ENCODE measurements around the gene UBXN11.

UBXN11 gene

GRCh38 chr1:26289158-26290059, 17.0 kb downstream of the UBXN11 start:
- Histone ChIP-seq H2AFZ (ENCODE audit: low read depth) (no peak overlapping the region), H3K4me3 (IDR thresholded peaks at IDR 0.05; ENCODE audit: insufficient read depth, low read depth, low read length) (no peak overlapping the region), H3K27me3 (ENCODE audit: insufficient read depth, low read depth) (no peaks in the 10 kb centered on the region), H3K4me1 (ENCODE audit: low read depth, poor library complexity, severe bottlenecking) (no peaks in the 10 kb centered on the region), H3K9ac (no peak overlapping the region), H3K27ac (no peak overlapping the region), H3K79me2 (ENCODE audit: insufficient read depth, low read depth) (no peaks in the 10 kb centered on the region), H3K4me2 (no peak overlapping the region), H3K36me3 (ENCODE audit: insufficient read depth) (no peaks in the 10 kb centered on the region), H4K20me1 (ENCODE audit: insufficient read depth) (no peaks in the 10 kb centered on the region)
- no peak for TF ChIP-seq CTCF (conservative IDR thresholded peaks at IDR 0.05; ENCODE audit: low read depth, low read length)

- no peak overlapping the region for H3K9ac ChIP-seq
- H2AFZ ChIP-seq (ENCODE audit: low read depth) = no peak overlapping the region
- H4K20me1 ChIP-seq (ENCODE audit: insufficient read depth) = no peaks in the 10 kb centered on the region
- H3K36me3 ChIP-seq (ENCODE audit: insufficient read depth) = no peaks in the 10 kb centered on the region
- H3K79me2 ChIP-seq (ENCODE audit: insufficient read depth, low read depth) = no peaks in the 10 kb centered on the region
- H3K4me2 ChIP-seq = no peak overlapping the region
- H3K27ac ChIP-seq = no peak overlapping the region
- TF ChIP-seq CTCF (conservative IDR thresholded peaks at IDR 0.05; ENCODE audit: low read depth, low read length) = no peak
- H3K4me3 ChIP-seq (IDR thresholded peaks at IDR 0.05; ENCODE audit: insufficient read depth, low read depth, low read length) = no peak overlapping the region
- no peaks in the 10 kb centered on the region for H3K4me1 ChIP-seq (ENCODE audit: low read depth, poor library complexity, severe bottlenecking)
- no peaks in the 10 kb centered on the region for H3K27me3 ChIP-seq (ENCODE audit: insufficient read depth, low read depth)
Observed at GRCh38 chr1:26288311-26288941, 18.0 kb downstream of the UBXN11 start.

GRCh38 chr1:26287811-26288210, 18.6 kb downstream of the UBXN11 start:
- H2AFZ ChIP-seq (ENCODE audit: low read depth) = no peak overlapping the region
- no peak for TF ChIP-seq CTCF (conservative IDR thresholded peaks at IDR 0.05; ENCODE audit: low read depth, low read length)
- H3K79me2 ChIP-seq (ENCODE audit: insufficient read depth, low read depth) = no peaks in the 10 kb centered on the region
- no peak overlapping the region for H3K27ac ChIP-seq
- H3K27me3 ChIP-seq (ENCODE audit: insufficient read depth, low read depth) = no peaks in the 10 kb centered on the region
- H3K4me2 ChIP-seq = no peak overlapping the region
- H3K4me1 ChIP-seq (ENCODE audit: low read depth, poor library complexity, severe bottlenecking) = no peaks in the 10 kb centered on the region
- no peaks in the 10 kb centered on the region for H3K36me3 ChIP-seq (ENCODE audit: insufficient read depth)
- H3K9ac ChIP-seq = no peak overlapping the region
- H4K20me1 ChIP-seq (ENCODE audit: insufficient read depth) = no peaks in the 10 kb centered on the region
- no peak overlapping the region for H3K4me3 ChIP-seq (IDR thresholded peaks at IDR 0.05; ENCODE audit: insufficient read depth, low read depth, low read length)

- H4K20me1 ChIP-seq (ENCODE audit: insufficient read depth) = no peaks in the 10 kb centered on the region
- H3K36me3 ChIP-seq (ENCODE audit: insufficient read depth) = no peaks in the 10 kb centered on the region
- no peak overlapping the region for H2AFZ ChIP-seq (ENCODE audit: low read depth)
- H3K27me3 ChIP-seq (ENCODE audit: insufficient read depth, low read depth) = no peaks in the 10 kb centered on the region
- H3K4me1 ChIP-seq (ENCODE audit: low read depth, poor library complexity, severe bottlenecking) = no peaks in the 10 kb centered on the region
- no peaks in the 10 kb centered on the region for H3K79me2 ChIP-seq (ENCODE audit: insufficient read depth, low read depth)
- H3K4me2 ChIP-seq = no peak overlapping the region
- H3K9ac ChIP-seq = no peak overlapping the region
- no peak overlapping the region for H3K4me3 ChIP-seq (IDR thresholded peaks at IDR 0.05; ENCODE audit: insufficient read depth, low read depth, low read length)
- H3K27ac ChIP-seq = no peak overlapping the region
- no peak for TF ChIP-seq CTCF (conservative IDR thresholded peaks at IDR 0.05; ENCODE audit: low read depth, low read length)
Observed at GRCh38 chr1:26287033-26287711, 19.3 kb downstream of the UBXN11 start.

All from KMS-11 (cell line).